ENCODE results near the gene KRT37.
"Not testable (repeated sequence)": the region's sequence is repeated elsewhere in the genome, so short reads cannot be mapped to it uniquely, and the experiment has no call there.

The KRT37 gene

DNA sequence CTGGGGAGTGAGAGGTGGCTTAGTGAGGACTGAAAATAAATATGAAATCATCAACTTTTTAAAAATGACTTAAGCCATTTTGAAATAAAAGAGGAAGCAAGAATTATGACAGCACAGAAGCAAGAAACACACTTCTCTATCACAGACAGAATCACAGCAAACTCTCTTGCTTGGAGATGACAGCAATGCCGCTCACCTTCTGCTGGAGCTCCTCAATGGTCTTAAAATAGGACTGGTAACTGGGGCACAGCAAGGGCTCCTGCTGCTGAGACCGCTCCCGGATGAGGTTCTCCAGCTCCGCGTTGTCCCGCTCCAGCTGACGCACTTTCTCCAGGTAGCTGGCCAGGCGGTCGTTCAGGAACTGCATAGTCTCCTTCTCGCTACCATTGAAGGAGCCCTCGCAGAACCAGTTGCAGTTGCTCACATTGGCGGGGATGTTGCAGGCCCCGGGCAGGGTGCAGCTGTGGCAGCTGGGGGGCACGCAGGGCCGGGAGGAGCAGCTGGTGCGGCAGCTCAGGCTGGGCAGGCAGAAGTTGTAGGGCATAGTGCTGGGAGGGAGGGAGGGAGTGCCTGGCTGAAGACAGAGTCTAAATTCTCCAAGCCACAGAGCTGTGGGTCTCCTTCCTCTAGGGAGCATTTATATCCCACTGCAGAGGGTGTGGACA, 27.3 kb downstream of the KRT37 start, which contains the start of gene KRT31:
Gene KRT31, minus strand, starts transcription at position 613 of the 665 bp plus-strand sequence. Its CDS starts 69 bp downstream, at position 544.
- no peak within 1 kb of the TSS for H3K4me3 ChIP-seq (ENCODE audit: low read depth, low read length)
- TF ChIP-seq, protein P1, sequence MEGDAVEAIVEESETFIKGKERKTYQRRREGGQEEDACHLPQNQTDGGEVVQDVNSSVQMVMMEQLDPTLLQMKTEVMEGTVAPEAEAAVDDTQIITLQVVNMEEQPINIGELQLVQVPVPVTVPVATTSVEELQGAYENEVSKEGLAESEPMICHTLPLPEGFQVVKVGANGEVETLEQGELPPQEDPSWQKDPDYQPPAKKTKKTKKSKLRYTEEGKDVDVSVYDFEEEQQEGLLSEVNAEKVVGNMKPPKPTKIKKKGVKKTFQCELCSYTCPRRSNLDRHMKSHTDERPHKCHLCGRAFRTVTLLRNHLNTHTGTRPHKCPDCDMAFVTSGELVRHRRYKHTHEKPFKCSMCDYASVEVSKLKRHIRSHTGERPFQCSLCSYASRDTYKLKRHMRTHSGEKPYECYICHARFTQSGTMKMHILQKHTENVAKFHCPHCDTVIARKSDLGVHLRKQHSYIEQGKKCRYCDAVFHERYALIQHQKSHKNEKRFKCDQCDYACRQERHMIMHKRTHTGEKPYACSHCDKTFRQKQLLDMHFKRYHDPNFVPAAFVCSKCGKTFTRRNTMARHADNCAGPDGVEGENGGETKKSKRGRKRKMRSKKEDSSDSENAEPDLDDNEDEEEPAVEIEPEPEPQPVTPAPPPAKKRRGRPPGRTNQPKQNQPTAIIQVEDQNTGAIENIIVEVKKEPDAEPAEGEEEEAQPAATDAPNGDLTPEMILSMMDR (IDR thresholded peaks at IDR 0.05; ENCODE audit: low read depth, low read length), result no peak

DNA sequence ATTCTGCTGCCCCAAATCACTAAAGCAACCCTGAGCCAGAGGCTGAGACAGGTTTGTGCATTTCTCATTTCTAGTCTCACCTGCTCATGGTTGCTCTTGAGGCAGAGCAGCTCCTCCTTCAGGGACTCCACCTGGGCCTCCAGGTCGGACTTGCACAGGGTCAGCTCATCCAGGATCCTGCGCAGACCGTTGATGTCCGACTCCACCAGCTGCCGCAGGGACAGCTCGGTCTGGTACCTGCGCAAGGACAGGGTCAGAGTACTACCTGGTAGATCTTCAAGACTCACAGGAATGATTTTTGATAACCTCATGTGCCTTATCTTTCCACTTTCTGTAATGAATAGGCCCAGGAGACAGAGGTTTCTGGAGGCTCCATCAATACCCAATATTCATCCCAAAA, 28.0 kb downstream of the KRT37 start:
- TF ChIP-seq, protein P1 (IDR thresholded peaks at IDR 0.05; ENCODE audit: low read depth, low read length), result no peak
- H3K4me3 ChIP-seq (ENCODE audit: low read depth, low read length), result no peak overlapping the region

DNA sequence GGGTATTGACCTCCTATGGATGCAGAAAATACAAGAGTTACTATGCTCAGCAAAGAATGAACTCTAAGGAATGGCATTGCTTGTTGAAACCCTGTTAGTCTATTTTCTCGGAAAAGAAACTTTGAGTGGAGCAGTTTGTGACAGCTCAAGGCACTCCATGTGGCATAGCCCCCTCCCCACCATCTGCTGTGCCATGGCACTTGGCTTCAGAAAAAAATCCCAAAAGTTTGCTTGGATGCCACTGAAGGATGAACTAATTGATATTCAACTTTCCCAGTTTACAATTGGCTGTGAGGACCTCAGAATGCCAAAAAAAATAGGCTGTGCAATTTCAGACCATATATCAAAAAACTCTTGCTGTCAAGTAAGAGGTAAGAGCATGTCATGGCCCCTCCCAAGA, 28.8 kb downstream of the KRT37 start:
- no peak overlapping the region for H3K4me3 ChIP-seq (ENCODE audit: low read depth, low read length)
- TF ChIP-seq, protein P1 (IDR thresholded peaks at IDR 0.05; ENCODE audit: low read depth, low read length), result no peak

DNA sequence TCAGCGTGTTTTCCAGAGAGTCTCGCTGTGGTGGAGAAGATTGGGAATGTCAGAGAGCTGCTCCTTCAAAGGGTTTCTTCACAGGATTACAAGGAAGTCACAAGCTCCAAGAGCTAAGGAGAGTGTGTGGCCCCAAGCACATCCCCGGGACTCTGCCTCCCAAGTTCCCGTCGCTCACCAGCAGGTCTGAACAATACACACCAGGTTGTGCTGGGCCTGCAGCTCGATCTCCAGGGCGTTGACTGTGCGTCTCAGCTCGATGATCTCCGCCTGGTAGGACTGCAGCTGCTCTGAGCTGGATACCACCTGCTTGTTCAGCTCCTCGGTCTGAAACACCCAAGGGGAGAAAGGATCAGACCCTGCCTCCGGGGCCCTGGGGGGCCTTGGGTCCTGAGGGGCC, 29.3 kb downstream of the KRT37 start:
- H3K4me3 ChIP-seq (ENCODE audit: low read depth, low read length), result not testable (repeated sequence)

DNA sequence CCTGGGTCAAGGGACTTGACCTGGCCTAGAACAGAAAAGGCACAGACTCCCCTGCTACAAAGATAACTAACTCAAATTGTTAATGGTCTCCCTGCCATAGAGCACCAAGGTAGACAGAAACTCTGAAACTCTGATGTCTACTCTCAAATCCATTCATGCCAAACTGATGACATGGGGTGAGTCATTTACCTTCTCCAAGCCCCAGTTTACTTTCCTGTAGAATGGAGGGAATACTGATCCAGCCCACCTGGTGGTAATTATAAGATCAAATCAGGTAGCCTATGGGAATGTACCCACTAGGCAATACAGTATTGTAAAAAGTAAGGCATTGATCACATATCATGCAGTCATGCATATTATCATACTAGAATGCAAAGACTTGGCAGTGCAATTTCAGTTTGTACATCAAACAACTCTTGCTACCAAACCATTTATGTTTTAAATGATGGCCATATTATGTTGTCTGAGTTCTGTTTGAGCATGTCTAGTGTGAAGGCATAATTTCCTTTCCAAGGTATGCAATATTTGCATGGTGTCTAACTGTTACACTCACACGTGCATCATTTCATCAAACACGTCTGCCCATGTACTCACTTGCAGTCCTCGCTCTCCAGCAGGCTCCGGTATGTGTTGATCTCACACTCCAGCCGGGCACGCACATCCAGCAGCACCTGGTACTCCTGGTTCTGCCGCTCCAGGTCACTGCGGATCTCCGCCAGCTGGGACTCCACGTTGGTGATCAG, 30.0 kb downstream of the KRT37 start:
- TF ChIP-seq, protein P1 (IDR thresholded peaks at IDR 0.05; ENCODE audit: low read depth, low read length), result no peak
- H3K4me3 ChIP-seq (ENCODE audit: low read depth, low read length), result no peak overlapping the region

DNA sequence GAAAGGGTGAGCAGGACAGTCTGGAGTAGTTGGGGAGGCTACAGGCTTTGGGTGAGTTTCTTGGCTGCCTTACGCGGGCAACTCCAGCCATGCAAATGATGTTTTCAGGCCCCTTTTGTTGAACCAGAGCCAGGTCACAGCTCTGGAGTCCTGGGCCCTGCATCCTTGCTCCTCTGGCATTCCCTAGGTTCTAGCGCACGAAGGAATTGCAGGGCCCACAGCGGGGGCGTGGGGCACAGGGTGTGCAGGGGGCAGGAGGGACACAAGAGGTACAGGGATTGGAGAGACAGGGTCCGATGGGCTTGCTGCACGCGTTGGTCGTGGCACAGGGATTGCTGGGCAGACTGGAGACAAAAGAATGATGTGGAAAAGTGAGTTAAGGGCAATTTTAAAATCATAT, 30.6 kb downstream of the KRT37 start:
- TF ChIP-seq, protein P1 (IDR thresholded peaks at IDR 0.05; ENCODE audit: low read depth, low read length), result no peak
- no peak overlapping the region for H3K4me3 ChIP-seq (ENCODE audit: low read depth, low read length)

DNA sequence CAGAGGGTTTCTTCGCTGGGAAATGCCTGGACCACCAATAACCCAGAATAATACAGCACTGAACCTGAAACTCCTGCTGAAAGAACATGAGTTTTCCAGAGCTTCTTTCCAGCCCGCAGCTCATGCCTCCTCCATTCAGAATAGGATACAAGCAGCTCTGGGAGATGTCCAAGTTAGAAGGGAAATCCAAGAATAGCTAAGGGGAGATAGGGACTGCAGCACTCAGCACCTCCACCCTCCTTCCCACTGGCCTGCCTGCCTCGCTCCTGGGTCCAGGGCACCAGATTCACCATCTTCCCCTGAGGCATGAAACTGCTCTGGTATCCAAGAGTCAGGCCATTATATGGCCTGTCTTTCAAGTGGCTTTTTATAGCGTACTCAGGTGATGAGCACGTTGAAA, 31.1 kb downstream of the KRT37 start:
- TF ChIP-seq, protein P1 (IDR thresholded peaks at IDR 0.05; ENCODE audit: low read depth, low read length), result no peak
- no peak overlapping the region for H3K4me3 ChIP-seq (ENCODE audit: low read depth, low read length)
